ENCODE measurements around the gene SNAPC2.
"Not testable (repeated sequence)": the region's sequence is repeated elsewhere in the genome, so short reads cannot be mapped to it uniquely, and the experiment has no call there.

SNAPC2 gene

GRCh38 chr19:7914598-7915045 is 5.5 kb upstream of the SNAPC2 start, which contains the start of gene TGFBR3L:
Gene TGFBR3L, plus strand, starts transcription at chr19:7914830.
- no peak within 1 kb of the TSS for H3K4me3 ChIP-seq (ENCODE audit: control insufficient read depth, low read depth, low read length)
- TF ChIP-seq CTCF (conservative IDR thresholded peaks at IDR 0.05; ENCODE audit: control insufficient read depth, insufficient read depth, low read depth, low read length): no peak
- no peak for DNase-seq (ENCODE audit: low read depth)

- no peak for TF ChIP-seq CTCF (conservative IDR thresholded peaks at IDR 0.05; ENCODE audit: control insufficient read depth, insufficient read depth, low read depth, low read length)
- peak overlapping the region; percentile 10 for H3K4me3 ChIP-seq (ENCODE audit: control insufficient read depth, low read depth, low read length)
- no peak for DNase-seq (ENCODE audit: low read depth)
These were observed 4.7 kb upstream of the SNAPC2 start for GRCh38 chr19:7915250-7916102.

- peak overlapping the region; percentile 10 for H3K4me3 ChIP-seq (ENCODE audit: control insufficient read depth, low read depth, low read length)
- TF ChIP-seq CTCF (conservative IDR thresholded peaks at IDR 0.05; ENCODE audit: control insufficient read depth, insufficient read depth, low read depth, low read length): no peak
- DNase-seq (ENCODE audit: low read depth): no peak
These were observed 3.8 kb upstream of the SNAPC2 start for GRCh38 chr19:7916103-7916954.

GRCh38 chr19:7916955-7917266 is 3.2 kb upstream of the SNAPC2 start:
- no peak for DNase-seq (ENCODE audit: low read depth)
- H3K4me3 ChIP-seq (ENCODE audit: control insufficient read depth, low read depth, low read length): peak overlapping the region; percentile 17
- TF ChIP-seq CTCF (conservative IDR thresholded peaks at IDR 0.05; ENCODE audit: control insufficient read depth, insufficient read depth, low read depth, low read length): no peak

GRCh38 chr19:7917267-7918061 is 2.7 kb upstream of the SNAPC2 start:
- peak overlapping the region; percentile 10 for H3K4me3 ChIP-seq (ENCODE audit: control insufficient read depth, low read depth, low read length)
- TF ChIP-seq CTCF (conservative IDR thresholded peaks at IDR 0.05; ENCODE audit: control insufficient read depth, insufficient read depth, low read depth, low read length): peak; percentile 38
- peak; percentile 46 for DNase-seq (ENCODE audit: low read depth)

GRCh38 chr19:7918062-7918614 is 2.0 kb upstream of the SNAPC2 start:
- not testable (repeated sequence) for DNase-seq (ENCODE audit: low read depth); H3K4me3 ChIP-seq (ENCODE audit: control insufficient read depth, low read depth, low read length)

Data from fibroblast of mammary gland (primary cell).